Gastrocnemius medialis (tissue), 4 donors: ENCODE results near the gene DNAJC17.

Experiments
- CTCF ChIP-seq, 5 experiments: fragments of 450-650 bp in 3 of 5; fragments of 200-600 bp in 2 of 5; sonication (generic) in 2 of 5; IDR thresholded peaks in 4 of 5; conservative IDR thresholded peaks in 1 of 5; 1 replicate in 4 of 5; 2 replicates in 1 of 5; pipeline ENCODE4 v1.5.1; 2016 to 2019; ENCODE audit warnings: antibody characterized with exemption in 5 of 5, mild to moderate bottlenecking in 3 of 5, moderate library complexity in 3 of 5
- POLR2A ChIP-seq, 2 donors: fragments of 450-650 bp; IDR thresholded peaks; one replicate each; pipeline ENCODE4 v1.6.1; 2017; ENCODE audit warnings: antibody characterized with exemption in 2 of 2, mild to moderate bottlenecking in 2 of 2, moderate library complexity in 2 of 2

- TF ChIP-seq CTCF (IDR thresholded peaks at IDR 0.05 in 4 of 5, conservative IDR thresholded peaks at IDR 0.05 in 1 of 5), result no peak
- no peak for TF ChIP-seq POLR2A (IDR thresholded peaks at IDR 0.05)
Measured at GRCh38 chr15:40807888-40808461, 702 bp upstream of the DNAJC17 start.
